Measurements from ENCODE around the gene SPSB2. TPM values are rescaled to one million over a fixed set of nuclear protein-coding genes. Genes with fewer than 3 reads are reported as not detected.
A peak's percentile ranks its signal among the peaks of the same experiment; 100 is the strongest.

Gene SPSB2
- total and polyA plus RNA-seq, 9 of the 15 experiments (the other 6 are each of a cell fraction or from before 2014, with no cell fraction given) = 0.10 to 10.6 (median 1.9) TPM

- TF ChIP-seq IRF9 (tag; IDR thresholded peaks at IDR 0.05) (no peak), CTCFL (IDR thresholded peaks at IDR 0.05; ENCODE audit: borderline replicate concordance, insufficient read depth, low read depth, low read length, poor library complexity, severe bottlenecking) (peak; percentile 34), NCOA4 (IDR thresholded peaks at IDR 0.05; ENCODE audit: partially characterized antibody) (no peak), TAF7 (tag; IDR thresholded peaks at IDR 0.05) (no peak), ZNF174 (CRISPR knock-in tag; IDR thresholded peaks at IDR 0.05) (no peak), ESRRB (CRISPR knock-in tag; IDR thresholded peaks at IDR 0.05; ENCODE audit: borderline replicate concordance) (no peak), ZNF77 (CRISPR knock-in tag; IDR thresholded peaks at IDR 0.05) (no peak), ZNF253 (CRISPR knock-in tag; conservative IDR thresholded peaks at IDR 0.05) (no peak), ZNF133 (CRISPR knock-in tag; IDR thresholded peaks at IDR 0.05) (no peak), HOMEZ (CRISPR knock-in tag; IDR thresholded peaks at IDR 0.05) (no peak), PPARD (CRISPR knock-in tag; IDR thresholded peaks at IDR 0.05) (no peak), TEAD1 (CRISPR knock-in tag; IDR thresholded peaks at IDR 0.05) (0 out of 4 replicates have a peak, but pooled peaks of 1 of the 2 experiments have one; percentile 2), ZFX (CRISPR knock-in tag; IDR thresholded peaks at IDR 0.05) (no peak), ELF4 (CRISPR knock-in tag; IDR thresholded peaks at IDR 0.05) (no peak), TCF3 (CRISPR knock-in tag; IDR thresholded peaks at IDR 0.05) (no peak), PTBP1 (IDR thresholded peaks at IDR 0.05; ENCODE audit: low read depth, low read length) (0 out of 2 replicates have a peak, but pooled peaks have one; percentile 16), ZNF655 (CRISPR knock-in tag; IDR thresholded peaks at IDR 0.05) (no peak), TBP (optimal IDR thresholded peaks at IDR 0.05; ENCODE audit: low read depth, low read length) (no peak), NR2C2 (CRISPR knock-in tag; IDR thresholded peaks at IDR 0.05) (no peak), NR2C2 (tag; IDR thresholded peaks at IDR 0.05) (0 out of 2 replicates have a peak, but pooled peaks have one; percentile 7), ZNF764 (CRISPR knock-in tag; IDR thresholded peaks at IDR 0.05; ENCODE audit: low read depth) (no peak)
These were observed 742 bp downstream of the SPSB2 start (continued) for GRCh38 chr12:6872073-6873048.

All from K562 (cell line).